Epithelial cell of esophagus (primary cell): Measurements from ENCODE around the gene FXYD7.
A peak's percentile ranks its signal among the peaks of the same experiment; 100 is the strongest.

Experiments used
- DNase-seq: peaks from one replicate; pipeline ENCODE4 v3.0.0; 2010; ENCODE audit warnings: low read depth
- H3K4me3 ChIP-seq: 2 replicates; pipeline ENCODE4 v1.5.1; 2011; ENCODE audit warnings: mild to moderate bottlenecking, low read length, control low read depth
- TF ChIP-seq, protein P1 (sequence below): IDR thresholded peaks from 2 replicates; pipeline ENCODE4 v1.5.1; 2011; ENCODE audit warnings: low read depth, mild to moderate bottlenecking, low read length, control low read depth, inconsistent platforms; ENCODE audit not compliant: insufficient read depth; ENCODE audit errors: missing control alignments

FXYD7 gene

DNA sequence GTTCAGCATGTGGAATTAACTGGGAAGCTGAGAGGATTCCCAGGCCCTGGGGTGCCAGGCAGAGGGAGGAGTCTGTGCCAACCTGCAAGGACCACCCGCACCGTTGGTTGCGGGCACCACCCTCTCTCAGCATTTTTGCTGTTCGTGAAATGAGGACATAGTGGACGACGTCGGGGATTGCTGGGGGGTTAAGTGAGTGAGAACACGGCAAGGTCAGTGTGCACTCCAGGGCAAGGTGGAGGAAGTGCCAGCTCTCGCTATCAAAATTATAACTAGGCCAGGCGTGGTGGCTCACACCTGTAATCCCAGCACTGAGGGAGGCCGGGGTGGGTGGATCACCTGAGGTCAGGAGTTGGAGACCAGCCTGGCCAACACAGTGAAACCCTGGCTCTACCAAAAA, 25.3 kb upstream of the FXYD7 start:
- TF ChIP-seq, protein P1, sequence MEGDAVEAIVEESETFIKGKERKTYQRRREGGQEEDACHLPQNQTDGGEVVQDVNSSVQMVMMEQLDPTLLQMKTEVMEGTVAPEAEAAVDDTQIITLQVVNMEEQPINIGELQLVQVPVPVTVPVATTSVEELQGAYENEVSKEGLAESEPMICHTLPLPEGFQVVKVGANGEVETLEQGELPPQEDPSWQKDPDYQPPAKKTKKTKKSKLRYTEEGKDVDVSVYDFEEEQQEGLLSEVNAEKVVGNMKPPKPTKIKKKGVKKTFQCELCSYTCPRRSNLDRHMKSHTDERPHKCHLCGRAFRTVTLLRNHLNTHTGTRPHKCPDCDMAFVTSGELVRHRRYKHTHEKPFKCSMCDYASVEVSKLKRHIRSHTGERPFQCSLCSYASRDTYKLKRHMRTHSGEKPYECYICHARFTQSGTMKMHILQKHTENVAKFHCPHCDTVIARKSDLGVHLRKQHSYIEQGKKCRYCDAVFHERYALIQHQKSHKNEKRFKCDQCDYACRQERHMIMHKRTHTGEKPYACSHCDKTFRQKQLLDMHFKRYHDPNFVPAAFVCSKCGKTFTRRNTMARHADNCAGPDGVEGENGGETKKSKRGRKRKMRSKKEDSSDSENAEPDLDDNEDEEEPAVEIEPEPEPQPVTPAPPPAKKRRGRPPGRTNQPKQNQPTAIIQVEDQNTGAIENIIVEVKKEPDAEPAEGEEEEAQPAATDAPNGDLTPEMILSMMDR: no peak
- peak overlapping the region; percentile 98 for H3K4me3 ChIP-seq
- no peak for DNase-seq

DNA sequence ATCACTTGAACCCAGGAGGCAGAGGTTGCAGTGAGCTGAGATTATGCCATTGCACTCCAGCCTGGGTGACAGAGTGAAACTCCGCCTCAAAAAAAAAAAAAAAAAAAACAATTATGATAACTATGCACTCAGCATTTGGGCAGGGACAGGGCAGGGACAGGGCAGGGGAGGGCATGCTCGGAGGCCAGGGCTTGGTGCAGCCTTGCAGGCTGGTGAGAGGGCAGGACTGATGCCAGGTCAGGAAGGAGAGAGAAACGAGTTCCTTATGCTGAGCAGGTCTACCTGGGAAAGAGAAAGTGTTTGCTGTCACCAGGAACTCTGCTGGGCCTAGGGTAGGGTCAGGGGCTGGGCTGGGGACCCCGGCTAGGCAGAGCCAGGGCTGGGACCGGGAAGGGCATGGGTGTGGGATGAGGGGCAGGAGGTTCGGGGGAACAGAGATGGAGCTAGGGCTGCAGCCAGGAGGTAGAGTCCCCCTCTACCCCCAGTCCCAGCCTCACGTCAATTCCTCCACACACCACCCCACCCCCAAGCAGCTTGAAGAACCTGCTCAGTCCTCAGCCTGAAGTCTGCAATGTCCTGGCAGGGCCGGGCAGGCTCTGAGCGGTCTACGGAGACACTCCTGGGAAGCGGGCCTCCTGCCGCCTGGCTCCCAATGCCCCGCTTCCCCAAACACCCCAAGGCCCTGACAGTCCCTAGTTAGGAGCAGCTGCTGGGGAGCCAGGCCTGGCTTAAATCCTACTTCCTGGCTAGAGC, 24.6 kb upstream of the FXYD7 start:
- peak; percentile 61 for DNase-seq
- TF ChIP-seq, protein P1: no peak
- peak overlapping the region; percentile 98 for H3K4me3 ChIP-seq

DNA sequence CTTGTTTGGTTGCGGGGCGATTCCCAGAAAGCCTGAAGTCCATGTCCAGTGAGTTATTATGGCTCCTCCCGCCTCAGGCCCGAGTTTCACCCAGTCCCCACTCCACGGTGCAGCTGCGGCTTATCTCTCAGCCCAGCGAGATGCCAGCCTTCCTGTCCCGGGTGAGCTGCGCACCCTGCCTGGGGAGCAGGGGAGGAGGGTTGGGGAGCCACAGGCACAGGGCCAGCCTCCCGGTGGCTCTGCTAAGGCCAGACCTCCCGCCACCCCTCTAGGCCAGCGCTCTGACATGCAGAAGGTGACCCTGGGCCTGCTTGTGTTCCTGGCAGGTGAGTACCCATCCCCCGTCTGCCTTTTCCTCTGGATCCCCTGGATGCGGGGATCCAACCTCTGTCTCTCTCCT, 24.0 kb upstream of the FXYD7 start:
- TF ChIP-seq, protein P1: no peak
- peak overlapping the region; percentile 98 for H3K4me3 ChIP-seq
- no peak for DNase-seq

DNA sequence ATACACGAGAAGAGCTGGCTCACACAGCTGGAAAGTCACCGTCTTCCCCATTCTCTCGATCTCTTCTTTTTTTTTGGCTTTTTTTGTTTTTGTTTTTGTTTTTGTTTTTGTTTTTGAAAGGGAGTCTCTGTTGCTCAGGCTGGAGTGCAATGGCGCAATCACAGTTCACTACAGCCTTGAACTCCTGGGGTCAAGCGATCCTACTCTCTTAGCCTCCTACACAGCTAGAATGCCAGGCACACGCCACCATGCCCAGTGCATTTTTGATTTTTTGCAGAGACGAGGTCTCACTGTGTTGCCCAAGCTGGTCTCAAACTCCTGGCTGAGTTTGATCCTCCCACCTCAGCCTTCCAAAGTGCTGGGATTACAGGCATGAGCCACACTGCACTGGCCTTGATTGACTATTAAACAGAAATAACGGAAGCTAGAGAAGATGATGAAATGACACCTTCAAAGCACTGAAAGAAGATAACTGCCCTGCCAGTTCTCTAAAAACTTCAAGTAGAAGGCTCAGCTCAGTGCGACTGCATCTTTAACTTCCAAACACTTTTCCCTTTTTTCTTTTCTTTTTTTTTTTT, 23.4 kb upstream of the FXYD7 start:
- no peak for DNase-seq
- TF ChIP-seq, protein P1: no peak
- H3K4me3 ChIP-seq: peak overlapping the region; percentile 98

DNA sequence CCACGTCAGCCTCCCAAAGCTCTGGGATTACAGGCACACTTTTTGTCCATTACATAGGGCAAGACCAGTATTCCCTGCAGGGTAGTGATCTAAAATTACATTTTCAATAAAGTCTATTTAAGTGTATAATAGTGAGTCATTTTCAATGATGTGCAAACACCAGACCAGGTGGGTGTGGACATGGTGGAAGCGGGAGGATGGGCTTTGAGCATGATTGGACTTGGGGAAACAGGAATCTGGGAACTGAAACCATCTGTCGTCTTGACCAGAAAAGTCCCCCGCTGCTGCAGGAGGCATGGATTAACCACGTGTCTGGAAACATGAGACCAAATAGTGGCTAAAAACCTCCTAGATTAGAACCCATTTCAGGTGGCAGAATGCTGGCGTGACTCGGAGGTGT, 22.6 kb upstream of the FXYD7 start:
- TF ChIP-seq, protein P1: no peak
- peak; percentile 96 for DNase-seq
- H3K4me3 ChIP-seq: peak overlapping the region; percentile 2

DNA sequence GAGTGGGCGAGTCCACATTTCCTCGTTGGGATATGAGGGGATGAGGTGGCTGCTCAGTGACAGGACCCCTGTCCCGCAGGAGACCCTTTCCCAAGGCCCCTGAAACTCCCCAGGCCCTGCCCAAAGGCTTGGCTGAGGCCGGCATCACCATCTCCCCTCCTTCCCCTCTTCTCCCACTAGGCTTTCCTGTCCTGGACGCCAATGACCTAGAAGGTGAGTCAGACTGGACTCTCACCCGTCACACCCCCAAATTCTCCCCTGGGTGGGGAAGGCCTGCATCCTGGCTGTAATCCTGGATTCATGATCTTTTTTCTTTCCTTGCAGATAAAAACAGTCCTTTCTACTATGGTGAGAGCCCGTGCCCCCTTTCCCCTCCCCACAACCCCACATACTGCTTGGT, 22.2 kb upstream of the FXYD7 start:
- peak overlapping the region; percentile 2 for H3K4me3 ChIP-seq
- DNase-seq: no peak
- TF ChIP-seq, protein P1: no peak
